K562 (cell line): ENCODE data around the gene GPAT3. TPM values are rescaled to one million over a fixed set of nuclear protein-coding genes. Genes with fewer than 3 reads are reported as not detected.

Experiments
- ARID2 ChIP-seq: fragments of 450-650 bp; IDR thresholded peaks from 2 replicates; pipeline ENCODE4 v1.6.1; 2017; ENCODE audit warnings: antibody characterized with exemption, mild to moderate bottlenecking
- ATF1 ChIP-seq, 2 experiments: fragments of 450-650 bp in 1 of 2; IDR thresholded peaks; 2 replicates each; pipeline ENCODE4 v1.6.1; 2016; ENCODE audit warnings: missing compliant biosample characterization in 1 of 2, missing genetic modification characterization in 1 of 2
- CBX3 ChIP-seq, 2 experiments: IDR thresholded peaks; 1 replicate in 1 of 2; 2 replicates in 1 of 2; pipeline ENCODE4 v1.6.1; 2012; ENCODE audit warnings: inconsistent platforms in 2 of 2, low read length in 2 of 2, borderline replicate concordance in 1 of 2, control low read depth in 1 of 2
- CHD2 ChIP-seq: IDR thresholded peaks from 2 replicates; pipeline ENCODE4 v1.6.1; 2011; ENCODE audit warnings: low read depth, low read length
- DNMT1 ChIP-seq: fragments of 450-650 bp; IDR thresholded peaks from 2 replicates; pipeline ENCODE4 v1.6.1; 2016; ENCODE audit warnings: antibody characterized with exemption, mild to moderate bottlenecking
- ELF2 ChIP-seq: fragments of 250-450 bp; sonication (Bioruptor Pico); IDR thresholded peaks from 2 replicates; pipeline ENCODE4 v1.5.0; 2021; ENCODE audit warnings: mild to moderate bottlenecking
- EZH2 ChIP-seq: IDR thresholded peaks from 2 replicates; pipeline ENCODE4 v1.6.1; 2012; ENCODE audit warnings: low read depth, mild to moderate bottlenecking, inconsistent platforms, low read length, borderline replicate concordance
- FOSL1 ChIP-seq: fragments of 200-800 bp; sonication (Bioruptor generic); conservative IDR thresholded peaks from 2 replicates; pipeline ENCODE4 v1.6.1; 2016; ENCODE audit warnings: missing genetic modification characterization, missing compliant biosample characterization
- GABPB1 ChIP-seq: sonication (generic); formaldehyde crosslinking; IDR thresholded peaks from 2 replicates; pipeline ENCODE4 v1.8.0; 2022; ENCODE audit warnings: mild to moderate bottlenecking, missing genetic modification reagents
- HDAC8 ChIP-seq: fragments of 450-650 bp; IDR thresholded peaks from 2 replicates; pipeline ENCODE4 v1.6.1; 2016; ENCODE audit warnings: mild to moderate bottlenecking, missing genetic modification characterization, moderate library complexity, missing compliant biosample characterization
- RBM34 ChIP-seq: fragments of 200-400 bp; formaldehyde crosslinking; IDR thresholded peaks from 2 replicates; pipeline ENCODE4 v1.6.1; 2018; ENCODE audit warnings: low read length, borderline replicate concordance; ENCODE audit not compliant: insufficient read depth
- RFX7 ChIP-seq: fragments of 250-450 bp; sonication (Bioruptor Pico); IDR thresholded peaks from 2 replicates; pipeline ENCODE4 v1.5.1; 2021; ENCODE audit warnings: mild to moderate bottlenecking
- WHSC1 ChIP-seq: IDR thresholded peaks from one replicate; pipeline ENCODE4 v1.6.1; 2012; ENCODE audit warnings: low read length, control low read depth, inconsistent platforms
- ZNF146 ChIP-seq: IDR thresholded peaks from one replicate; pipeline ENCODE4 v1.6.1; 2018; ENCODE audit warnings: missing compliant biosample characterization; ENCODE audit not compliant: unreplicated experiment
- polyA plus RNA-seq, 8 experiments: library from polyadenylated mRNA; depleted of rRNA in 4 of 8; stranded (reverse) in 5 of 8; unstranded in 3 of 8; fragments of >200 nt; fragmentation: Nextera tagmentation in 2 of 8; fragmentation: Illumina TruSeq in 1 of 8; extraction: Ambion mirVana in 2 of 8; extraction: Trizol in 1 of 8; gene quantifications; 2 replicates each; pipeline versions ENCODE4 v1.2.1 to v1.2.3, GENCODE V29; 2011 to 2014; ENCODE audit warnings: inconsistent platforms in 1 of 8, missing spikeins in 1 of 8
- total RNA-seq, 7 experiments: library from RNA; depleted of rRNA in 6 of 7; stranded (reverse); fragments of >200 nt in 6 of 7; fragmentation: Illumina TruSeq in 2 of 7; extraction: Trizol in 2 of 7; gene quantifications; 2 replicates each; pipeline versions ENCODE4 v1.2.1 to v1.2.3, GENCODE V29; 2011 to 2021; ENCODE audit warnings: low replicate concordance in 1 of 7
- TF ChIP-seq, protein P1 (sequence below): IDR thresholded peaks from 2 replicates; pipeline ENCODE4 v1.6.1; 2011; ENCODE audit warnings: borderline replicate concordance, low read depth, mild to moderate bottlenecking, moderate library complexity, low read length; ENCODE audit not compliant: insufficient read depth, poor library complexity, severe bottlenecking
- TF ChIP-seq, protein P2 (sequence below): fragments of 250-450 bp; sonication (Bioruptor Pico); IDR thresholded peaks from 2 replicates; pipeline ENCODE4 v1.8.0; 2021; ENCODE audit warnings: moderate library complexity, mild to moderate bottlenecking, inconsistent platforms
- TF ChIP-seq, protein P3 (sequence below): fragments of 200-400 bp; formaldehyde crosslinking; IDR thresholded peaks from 2 replicates; pipeline ENCODE4 v1.6.1; 2017; ENCODE audit warnings: mild to moderate bottlenecking, low read depth, low read length, moderate library complexity
- TF ChIP-seq, protein P4 (sequence below): sonication (generic); formaldehyde crosslinking; IDR thresholded peaks from 2 replicates; pipeline ENCODE4 v1.8.0; 2022; ENCODE audit warnings: mild to moderate bottlenecking, missing genetic modification reagents

The GPAT3 gene
- total and polyA plus RNA-seq, 9 of the 15 experiments (the other 6 are each of a cell fraction or from before 2014, with no cell fraction given): 4.1 to 16.1 (median 13.1) TPM

DNA sequence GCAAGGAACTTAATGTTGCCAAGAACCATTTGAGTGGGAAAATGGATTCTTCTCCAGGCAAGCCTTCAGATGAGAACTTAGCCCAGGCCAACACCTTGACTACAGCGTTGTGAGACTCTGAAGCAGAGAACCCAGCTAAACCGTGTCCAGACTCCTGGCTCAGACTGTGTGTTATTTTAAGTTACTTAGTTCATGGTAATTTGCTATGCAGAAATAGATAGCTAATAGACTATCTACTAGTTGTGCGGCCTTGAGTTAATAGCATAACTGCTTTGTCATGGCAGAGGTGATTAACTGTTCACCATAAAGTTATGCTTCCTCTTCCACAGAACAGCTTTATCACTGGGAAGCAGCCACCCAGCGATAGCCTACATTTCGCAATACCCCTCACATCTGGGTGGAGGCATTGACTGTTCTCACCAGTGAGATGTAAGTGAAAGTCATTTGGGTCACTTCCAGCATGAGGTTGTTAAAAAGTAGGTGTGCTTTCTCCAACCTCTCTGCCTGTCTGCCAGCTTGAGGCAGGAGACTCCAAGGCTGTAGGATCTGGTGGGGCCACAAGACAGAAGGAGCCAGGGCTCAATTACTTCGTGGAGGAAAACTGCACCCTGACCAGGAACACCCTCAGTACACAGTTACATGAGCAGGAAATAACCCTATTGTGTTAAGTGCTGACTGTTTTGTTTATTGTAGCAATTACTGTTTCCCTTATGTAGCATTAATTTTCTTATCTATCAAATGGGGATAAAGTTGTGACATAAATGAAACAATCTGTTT is 94.2 kb downstream of the GPAT3 start (continued):
- TF ChIP-seq, protein P1, sequence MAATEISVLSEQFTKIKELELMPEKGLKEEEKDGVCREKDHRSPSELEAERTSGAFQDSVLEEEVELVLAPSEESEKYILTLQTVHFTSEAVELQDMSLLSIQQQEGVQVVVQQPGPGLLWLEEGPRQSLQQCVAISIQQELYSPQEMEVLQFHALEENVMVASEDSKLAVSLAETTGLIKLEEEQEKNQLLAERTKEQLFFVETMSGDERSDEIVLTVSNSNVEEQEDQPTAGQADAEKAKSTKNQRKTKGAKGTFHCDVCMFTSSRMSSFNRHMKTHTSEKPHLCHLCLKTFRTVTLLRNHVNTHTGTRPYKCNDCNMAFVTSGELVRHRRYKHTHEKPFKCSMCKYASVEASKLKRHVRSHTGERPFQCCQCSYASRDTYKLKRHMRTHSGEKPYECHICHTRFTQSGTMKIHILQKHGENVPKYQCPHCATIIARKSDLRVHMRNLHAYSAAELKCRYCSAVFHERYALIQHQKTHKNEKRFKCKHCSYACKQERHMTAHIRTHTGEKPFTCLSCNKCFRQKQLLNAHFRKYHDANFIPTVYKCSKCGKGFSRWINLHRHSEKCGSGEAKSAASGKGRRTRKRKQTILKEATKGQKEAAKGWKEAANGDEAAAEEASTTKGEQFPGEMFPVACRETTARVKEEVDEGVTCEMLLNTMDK: no peak
- TF ChIP-seq DNMT1 (no peak), ZNF146 (CRISPR knock-in tag) (no peak), WHSC1 (no peak), ELF2 (CRISPR knock-in tag) (no peak), ARID2 (no peak), HDAC8 (tag) (no peak), EZH2 (no peak; the same call in 1 of the 2 replicates), RFX7 (no peak), FOSL1 (tag) (peak; percentile 93), CBX3 (IDR thresholded peaks at IDR 0.05; ENCODE audit: borderline replicate concordance in 1 of 2, low read length in 2 of 2) (peak in 1 of 2 experiments; percentile 98; a peak in 2 of 3 replicates), GABPB1 (CRISPR knock-in tag) (peak; percentile 32; the same call in 1 of the 2 replicates), RBM34 (no peak), ATF1 (CRISPR knock-in tag; IDR thresholded peaks at IDR 0.05) (no peak), ATF1 (tag; IDR thresholded peaks at IDR 0.05) (peak; percentile 81), CHD2 (0 out of 2 replicates have a peak, but pooled peaks have one; percentile 11)
- TF ChIP-seq, protein P2, sequence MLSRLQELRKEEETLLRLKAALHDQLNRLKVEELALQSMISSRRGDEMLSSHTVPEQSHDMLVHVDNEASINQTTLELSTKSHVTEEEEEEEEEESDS: no peak
- TF ChIP-seq, protein P3, sequence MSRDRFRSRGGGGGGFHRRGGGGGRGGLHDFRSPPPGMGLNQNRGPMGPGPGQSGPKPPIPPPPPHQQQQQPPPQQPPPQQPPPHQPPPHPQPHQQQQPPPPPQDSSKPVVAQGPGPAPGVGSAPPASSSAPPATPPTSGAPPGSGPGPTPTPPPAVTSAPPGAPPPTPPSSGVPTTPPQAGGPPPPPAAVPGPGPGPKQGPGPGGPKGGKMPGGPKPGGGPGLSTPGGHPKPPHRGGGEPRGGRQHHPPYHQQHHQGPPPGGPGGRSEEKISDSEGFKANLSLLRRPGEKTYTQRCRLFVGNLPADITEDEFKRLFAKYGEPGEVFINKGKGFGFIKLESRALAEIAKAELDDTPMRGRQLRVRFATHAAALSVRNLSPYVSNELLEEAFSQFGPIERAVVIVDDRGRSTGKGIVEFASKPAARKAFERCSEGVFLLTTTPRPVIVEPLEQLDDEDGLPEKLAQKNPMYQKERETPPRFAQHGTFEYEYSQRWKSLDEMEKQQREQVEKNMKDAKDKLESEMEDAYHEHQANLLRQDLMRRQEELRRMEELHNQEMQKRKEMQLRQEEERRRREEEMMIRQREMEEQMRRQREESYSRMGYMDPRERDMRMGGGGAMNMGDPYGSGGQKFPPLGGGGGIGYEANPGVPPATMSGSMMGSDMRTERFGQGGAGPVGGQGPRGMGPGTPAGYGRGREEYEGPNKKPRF: no peak
- TF ChIP-seq, protein P4, sequence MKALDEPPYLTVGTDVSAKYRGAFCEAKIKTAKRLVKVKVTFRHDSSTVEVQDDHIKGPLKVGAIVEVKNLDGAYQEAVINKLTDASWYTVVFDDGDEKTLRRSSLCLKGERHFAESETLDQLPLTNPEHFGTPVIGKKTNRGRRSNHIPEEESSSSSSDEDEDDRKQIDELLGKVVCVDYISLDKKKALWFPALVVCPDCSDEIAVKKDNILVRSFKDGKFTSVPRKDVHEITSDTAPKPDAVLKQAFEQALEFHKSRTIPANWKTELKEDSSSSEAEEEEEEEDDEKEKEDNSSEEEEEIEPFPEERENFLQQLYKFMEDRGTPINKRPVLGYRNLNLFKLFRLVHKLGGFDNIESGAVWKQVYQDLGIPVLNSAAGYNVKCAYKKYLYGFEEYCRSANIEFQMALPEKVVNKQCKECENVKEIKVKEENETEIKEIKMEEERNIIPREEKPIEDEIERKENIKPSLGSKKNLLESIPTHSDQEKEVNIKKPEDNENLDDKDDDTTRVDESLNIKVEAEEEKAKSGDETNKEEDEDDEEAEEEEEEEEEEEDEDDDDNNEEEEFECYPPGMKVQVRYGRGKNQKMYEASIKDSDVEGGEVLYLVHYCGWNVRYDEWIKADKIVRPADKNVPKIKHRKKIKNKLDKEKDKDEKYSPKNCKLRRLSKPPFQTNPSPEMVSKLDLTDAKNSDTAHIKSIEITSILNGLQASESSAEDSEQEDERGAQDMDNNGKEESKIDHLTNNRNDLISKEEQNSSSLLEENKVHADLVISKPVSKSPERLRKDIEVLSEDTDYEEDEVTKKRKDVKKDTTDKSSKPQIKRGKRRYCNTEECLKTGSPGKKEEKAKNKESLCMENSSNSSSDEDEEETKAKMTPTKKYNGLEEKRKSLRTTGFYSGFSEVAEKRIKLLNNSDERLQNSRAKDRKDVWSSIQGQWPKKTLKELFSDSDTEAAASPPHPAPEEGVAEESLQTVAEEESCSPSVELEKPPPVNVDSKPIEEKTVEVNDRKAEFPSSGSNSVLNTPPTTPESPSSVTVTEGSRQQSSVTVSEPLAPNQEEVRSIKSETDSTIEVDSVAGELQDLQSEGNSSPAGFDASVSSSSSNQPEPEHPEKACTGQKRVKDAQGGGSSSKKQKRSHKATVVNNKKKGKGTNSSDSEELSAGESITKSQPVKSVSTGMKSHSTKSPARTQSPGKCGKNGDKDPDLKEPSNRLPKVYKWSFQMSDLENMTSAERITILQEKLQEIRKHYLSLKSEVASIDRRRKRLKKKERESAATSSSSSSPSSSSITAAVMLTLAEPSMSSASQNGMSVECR: 0 out of 2 replicates have a peak, but pooled peaks have one; percentile 27
